ENCODE data around the gene CTNNA3.
A peak's percentile ranks its signal among the peaks of the same experiment; 100 is the strongest.

CTNNA3 gene

GRCh38 chr10:66777665-66778064 lies 918.3 kb downstream of the CTNNA3 start:
- H3K9ac ChIP-seq (ENCODE audit: low read length) = no peak overlapping the region
- no peaks in the 10 kb centered on the region for H3K9me3 ChIP-seq (ENCODE audit: control insufficient read depth, low read length)
- no peaks in the 10 kb centered on the region for H3K27me3 ChIP-seq (replicated peaks; ENCODE audit: control insufficient read depth, insufficient read depth, low read length)
- H3K4me1 ChIP-seq (ENCODE audit: control insufficient read depth, insufficient read depth, low read length) = peaks cover under 1% of the 10 kb centered on the region
- DNase-seq (ENCODE audit: low read depth) = peak; percentile 14
- no peak overlapping the region for H3K4me3 ChIP-seq (ENCODE audit: low read length)
- no peaks in the 10 kb centered on the region for H3K36me3 ChIP-seq (ENCODE audit: control insufficient read depth, insufficient read depth, low read length, severe bottlenecking)

GRCh38 chr10:66773472-66773817 lies 922.5 kb downstream of the CTNNA3 start:
- Histone ChIP-seq H3K4me3 (ENCODE audit: low read length) (no peak overlapping the region), H3K9ac (ENCODE audit: low read length) (no peak overlapping the region), H3K9me3 (ENCODE audit: control insufficient read depth, low read length) (no peaks in the 10 kb centered on the region), H3K27me3 (replicated peaks; ENCODE audit: control insufficient read depth, insufficient read depth, low read length) (no peaks in the 10 kb centered on the region), H3K4me1 (ENCODE audit: control insufficient read depth, insufficient read depth, low read length) (no peaks in the 10 kb centered on the region), H3K36me3 (ENCODE audit: control insufficient read depth, insufficient read depth, low read length, severe bottlenecking) (no peaks in the 10 kb centered on the region)
- DNase-seq (ENCODE audit: low read depth) = no peak

GRCh38 chr10:66772548-66773471 lies 923.2 kb downstream of the CTNNA3 start:
- peak; percentile 44 for DNase-seq (ENCODE audit: low read depth)

GRCh38 chr10:66767707-66768106 lies 928.3 kb downstream of the CTNNA3 start:
- H3K4me3 ChIP-seq (ENCODE audit: low read length) = no peak overlapping the region
- no peaks in the 10 kb centered on the region for H3K27me3 ChIP-seq (replicated peaks; ENCODE audit: control insufficient read depth, insufficient read depth, low read length)
- no peaks in the 10 kb centered on the region for H3K36me3 ChIP-seq (ENCODE audit: control insufficient read depth, insufficient read depth, low read length, severe bottlenecking)
- no peaks in the 10 kb centered on the region for H3K4me1 ChIP-seq (ENCODE audit: control insufficient read depth, insufficient read depth, low read length)
- H3K9ac ChIP-seq (ENCODE audit: low read length) = no peak overlapping the region
- no peak for DNase-seq (ENCODE audit: low read depth)
- no peaks in the 10 kb centered on the region for H3K9me3 ChIP-seq (ENCODE audit: control insufficient read depth, low read length)

More at GRCh38 chr10:66772548-66773471, 923.2 kb downstream of the CTNNA3 start:
- no peaks in the 10 kb centered on the region for H3K9me3 ChIP-seq (ENCODE audit: control insufficient read depth, low read length)
- H3K4me3 ChIP-seq (ENCODE audit: low read length) = no peak overlapping the region
- no peaks in the 10 kb centered on the region for H3K27me3 ChIP-seq (replicated peaks; ENCODE audit: control insufficient read depth, insufficient read depth, low read length)
- no peaks in the 10 kb centered on the region for H3K36me3 ChIP-seq (ENCODE audit: control insufficient read depth, insufficient read depth, low read length, severe bottlenecking)
- H3K4me1 ChIP-seq (ENCODE audit: control insufficient read depth, insufficient read depth, low read length) = no peaks in the 10 kb centered on the region
- H3K9ac ChIP-seq (ENCODE audit: low read length) = no peak overlapping the region

GRCh38 chr10:66762218-66762729 lies 933.7 kb downstream of the CTNNA3 start:
- no peak overlapping the region for H3K4me3 ChIP-seq (ENCODE audit: low read length)
- no peaks in the 10 kb centered on the region for H3K36me3 ChIP-seq (ENCODE audit: control insufficient read depth, insufficient read depth, low read length, severe bottlenecking)
- DNase-seq (ENCODE audit: low read depth) = no peak
- H3K9ac ChIP-seq (ENCODE audit: low read length) = no peak overlapping the region
- no peaks in the 10 kb centered on the region for H3K4me1 ChIP-seq (ENCODE audit: control insufficient read depth, insufficient read depth, low read length)
- H3K27me3 ChIP-seq (replicated peaks; ENCODE audit: control insufficient read depth, insufficient read depth, low read length) = no peaks in the 10 kb centered on the region
- no peaks in the 10 kb centered on the region for H3K9me3 ChIP-seq (ENCODE audit: control insufficient read depth, low read length)

GRCh38 chr10:66760941-66761340 lies 935.1 kb downstream of the CTNNA3 start:
- no peaks in the 10 kb centered on the region for H3K27me3 ChIP-seq (replicated peaks; ENCODE audit: control insufficient read depth, insufficient read depth, low read length)
- no peak overlapping the region for H3K4me3 ChIP-seq (ENCODE audit: low read length)
- H3K4me1 ChIP-seq (ENCODE audit: control insufficient read depth, insufficient read depth, low read length) = no peaks in the 10 kb centered on the region

GRCh38 chr10:66755474-66755873 lies 940.5 kb downstream of the CTNNA3 start:
- no peaks in the 10 kb centered on the region for H3K27me3 ChIP-seq (replicated peaks; ENCODE audit: control insufficient read depth, insufficient read depth, low read length)
- no peaks in the 10 kb centered on the region for H3K9me3 ChIP-seq (ENCODE audit: control insufficient read depth, low read length)
- no peak for DNase-seq (ENCODE audit: low read depth)

More at GRCh38 chr10:66760941-66761340, 935.1 kb downstream of the CTNNA3 start:
- no peaks in the 10 kb centered on the region for H3K9me3 ChIP-seq (ENCODE audit: control insufficient read depth, low read length)
- H3K36me3 ChIP-seq (ENCODE audit: control insufficient read depth, insufficient read depth, low read length, severe bottlenecking) = no peaks in the 10 kb centered on the region
- DNase-seq (ENCODE audit: low read depth) = no peak
- no peak overlapping the region for H3K9ac ChIP-seq (ENCODE audit: low read length)

GRCh38 chr10:66752714-66753113 lies 943.3 kb downstream of the CTNNA3 start:
- Histone ChIP-seq H3K9ac (ENCODE audit: low read length) (no peak overlapping the region), H3K36me3 (ENCODE audit: control insufficient read depth, insufficient read depth, low read length, severe bottlenecking) (no peaks in the 10 kb centered on the region), H3K4me1 (ENCODE audit: control insufficient read depth, insufficient read depth, low read length) (peaks cover 4% of the 10 kb centered on the region), H3K9me3 (ENCODE audit: control insufficient read depth, low read length) (no peaks in the 10 kb centered on the region), H3K27me3 (replicated peaks; ENCODE audit: control insufficient read depth, insufficient read depth, low read length) (no peaks in the 10 kb centered on the region), H3K4me3 (ENCODE audit: low read length) (no peak overlapping the region)
- DNase-seq (ENCODE audit: low read depth) = no peak

More at GRCh38 chr10:66755474-66755873, 940.5 kb downstream of the CTNNA3 start:
- H3K36me3 ChIP-seq (ENCODE audit: control insufficient read depth, insufficient read depth, low read length, severe bottlenecking) = no peaks in the 10 kb centered on the region
- no peak overlapping the region for H3K4me3 ChIP-seq (ENCODE audit: low read length)
- no peaks in the 10 kb centered on the region for H3K4me1 ChIP-seq (ENCODE audit: control insufficient read depth, insufficient read depth, low read length)
- H3K9ac ChIP-seq (ENCODE audit: low read length) = no peak overlapping the region

- DNase-seq (ENCODE audit: low read depth) = peak; percentile 23
- no peaks in the 10 kb centered on the region for H3K36me3 ChIP-seq (ENCODE audit: control insufficient read depth, insufficient read depth, low read length, severe bottlenecking)
- H3K9ac ChIP-seq (ENCODE audit: low read length) = no peak overlapping the region
- H3K4me1 ChIP-seq (ENCODE audit: control insufficient read depth, insufficient read depth, low read length) = peaks cover 6% of the 10 kb centered on the region
- H3K27me3 ChIP-seq (replicated peaks; ENCODE audit: control insufficient read depth, insufficient read depth, low read length) = no peaks in the 10 kb centered on the region
- H3K9me3 ChIP-seq (ENCODE audit: control insufficient read depth, low read length) = no peaks in the 10 kb centered on the region
- H3K4me3 ChIP-seq (ENCODE audit: low read length) = no peak overlapping the region
Measured at GRCh38 chr10:66748217-66748616, 947.8 kb downstream of the CTNNA3 start.

- no peaks in the 10 kb centered on the region for H3K27me3 ChIP-seq (replicated peaks; ENCODE audit: control insufficient read depth, insufficient read depth, low read length)
- no peak overlapping the region for H3K4me3 ChIP-seq (ENCODE audit: low read length)
- no peaks in the 10 kb centered on the region for H3K9me3 ChIP-seq (ENCODE audit: control insufficient read depth, low read length)
- DNase-seq (ENCODE audit: low read depth) = peak; percentile 90
- peaks cover 6% of the 10 kb centered on the region for H3K4me1 ChIP-seq (ENCODE audit: control insufficient read depth, insufficient read depth, low read length)
- H3K36me3 ChIP-seq (ENCODE audit: control insufficient read depth, insufficient read depth, low read length, severe bottlenecking) = no peaks in the 10 kb centered on the region
- H3K9ac ChIP-seq (ENCODE audit: low read length) = no peak overlapping the region
Measured at GRCh38 chr10:66747451-66747850, 948.5 kb downstream of the CTNNA3 start.

GRCh38 chr10:66746711-66747110 lies 949.3 kb downstream of the CTNNA3 start:
- H3K4me1 ChIP-seq (ENCODE audit: control insufficient read depth, insufficient read depth, low read length) = peaks cover 6% of the 10 kb centered on the region
- H3K4me3 ChIP-seq (ENCODE audit: low read length) = no peak overlapping the region
- H3K9ac ChIP-seq (ENCODE audit: low read length) = no peak overlapping the region
- DNase-seq (ENCODE audit: low read depth) = no peak
- no peaks in the 10 kb centered on the region for H3K27me3 ChIP-seq (replicated peaks; ENCODE audit: control insufficient read depth, insufficient read depth, low read length)
- no peaks in the 10 kb centered on the region for H3K36me3 ChIP-seq (ENCODE audit: control insufficient read depth, insufficient read depth, low read length, severe bottlenecking)
- H3K9me3 ChIP-seq (ENCODE audit: control insufficient read depth, low read length) = no peaks in the 10 kb centered on the region
